ENCODE data around the gene DENR.
"Not testable (repeated sequence)": the region's sequence is repeated elsewhere in the genome, so short reads cannot be mapped to it uniquely, and the experiment has no call there.

The DENR gene

GRCh38 chr12:122743895-122744525 is 8.6 kb upstream of the DENR start:
- no peak for DNase-seq

GRCh38 chr12:122747224-122748135 is 5.1 kb upstream of the DENR start:
- no peak for DNase-seq

DNA sequence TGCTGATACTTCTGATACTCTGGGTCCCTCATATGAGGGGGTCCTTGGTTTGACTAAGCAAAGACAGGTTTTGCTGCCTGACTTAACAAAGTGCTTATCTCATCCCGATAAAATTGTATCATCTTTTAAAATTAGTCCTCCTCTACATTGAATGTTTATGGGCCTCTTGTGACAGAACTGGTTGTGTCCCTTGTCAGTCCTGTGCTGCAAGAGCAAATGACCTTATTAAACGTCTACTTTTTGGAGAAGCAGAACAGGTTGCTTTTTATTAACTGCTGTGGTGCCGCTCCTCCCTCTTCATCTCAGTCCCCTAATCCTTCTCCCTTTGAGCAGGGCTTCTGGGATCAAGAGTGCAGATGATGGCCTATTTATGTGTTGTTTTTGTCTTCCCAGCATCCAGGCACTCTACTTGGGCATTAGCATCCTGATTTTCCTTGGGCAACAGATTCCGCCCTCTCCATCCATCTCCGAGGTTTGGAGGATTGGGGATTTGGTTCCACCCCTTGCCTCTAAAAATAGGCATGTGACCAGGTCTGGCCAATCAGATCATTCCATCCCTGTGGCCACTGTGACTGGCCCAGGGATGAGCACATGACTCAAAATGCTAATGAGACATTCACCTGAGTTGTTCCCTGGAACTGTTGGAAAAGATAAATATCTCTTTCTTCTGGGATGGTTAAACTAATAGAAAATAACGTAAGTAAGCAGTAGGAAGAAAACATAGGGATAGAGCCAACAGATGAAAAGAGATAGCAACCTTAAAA is 2.9 kb upstream of the DENR start:
- peak; percentile 14 for DNase-seq

DNA sequence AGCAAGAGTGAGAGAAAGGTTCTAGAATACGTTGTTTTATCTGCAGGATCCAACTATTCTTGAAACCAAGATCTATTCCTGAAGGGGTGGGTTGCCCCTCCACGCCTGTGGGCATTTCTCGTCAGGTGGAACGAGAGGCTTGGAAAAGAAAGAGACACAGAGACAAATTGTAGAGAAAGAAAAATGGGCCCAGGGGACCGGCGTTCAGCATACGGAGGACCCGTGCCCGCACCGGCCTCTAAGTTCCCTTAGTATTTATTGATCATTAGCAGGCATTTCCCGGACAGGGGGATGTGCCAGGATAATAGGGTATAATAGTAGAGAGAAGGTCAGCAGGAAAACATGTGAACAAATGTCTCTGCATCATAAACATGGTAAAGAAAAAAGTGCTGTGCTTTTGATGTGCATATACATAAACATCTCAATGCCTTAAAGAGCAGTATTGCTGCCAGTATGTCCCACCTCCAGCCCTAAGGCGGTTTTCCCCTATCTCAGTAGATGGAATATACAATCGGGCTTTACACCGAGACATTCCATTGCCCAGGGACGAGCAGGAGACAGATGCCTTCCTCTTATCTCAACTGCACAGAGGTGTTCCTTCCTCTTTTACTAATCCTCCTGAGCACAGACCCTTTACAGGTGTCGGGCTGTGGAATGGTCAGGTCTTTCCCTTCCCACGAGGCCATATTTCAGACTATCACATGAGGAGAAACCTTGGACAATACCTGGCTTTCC is 1.7 kb upstream of the DENR start:
- not testable (repeated sequence) for DNase-seq

GRCh38 chr12:122753319-122753650 is 661 bp downstream of the DENR start:
- no peak for DNase-seq

- no peak for DNase-seq
Observed at GRCh38 chr12:122754790-122755189, 2.2 kb downstream of the DENR start.

- DNase-seq, result no peak
Observed at GRCh38 chr12:122757568-122757967, 4.9 kb downstream of the DENR start.

DNA sequence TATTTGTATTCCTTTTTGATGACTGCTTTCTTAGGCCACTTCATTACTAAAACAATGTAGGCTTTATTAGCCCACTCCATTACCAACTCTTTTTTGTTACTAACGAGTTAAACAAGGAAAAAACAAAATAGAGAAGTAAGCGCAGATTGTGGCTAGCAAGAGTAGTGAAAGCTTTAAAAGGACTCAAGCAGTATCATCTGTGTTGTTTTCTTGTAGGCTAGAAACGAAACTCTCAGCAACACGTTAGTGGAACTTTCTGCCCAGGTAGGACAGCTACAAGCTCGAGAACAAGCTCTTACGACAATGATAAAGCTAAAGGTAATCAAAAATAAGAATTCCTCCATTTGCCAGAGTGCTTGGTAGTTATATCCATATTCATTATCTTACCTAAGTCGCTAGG is 32.9 kb downstream of the DENR start:
- no peak for DNase-seq

- DNase-seq, result peak; percentile 49
Observed at GRCh38 chr12:122788387-122788786, 35.8 kb downstream of the DENR start.

- DNase-seq, result no peak
Observed at GRCh38 chr12:122789637-122790036, 37.0 kb downstream of the DENR start.

- DNase-seq, result peak; percentile 58
Observed at GRCh38 chr12:122790393-122791075, 37.9 kb downstream of the DENR start.

DNA sequence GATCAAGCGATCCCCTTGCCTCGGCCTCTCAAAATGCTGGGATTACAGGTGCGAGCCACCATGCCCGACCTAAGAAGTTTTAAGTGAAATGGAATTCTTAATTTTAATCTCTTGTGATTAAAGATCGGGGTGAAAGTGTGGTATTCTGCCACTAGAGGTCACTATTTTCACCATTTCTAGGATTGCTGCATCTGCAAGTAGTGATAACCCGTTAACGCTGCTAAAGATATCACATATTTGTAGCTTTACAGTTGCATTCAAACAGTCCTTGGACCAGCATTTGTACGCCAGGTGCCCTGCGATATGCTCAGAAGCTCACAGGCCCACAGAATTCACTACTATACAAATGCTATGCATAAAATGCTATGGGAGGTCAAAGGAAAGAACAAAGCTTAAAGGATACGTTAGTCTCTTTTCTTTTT is 41.1 kb downstream of the DENR start:
- peak; percentile 49 for DNase-seq

DNA sequence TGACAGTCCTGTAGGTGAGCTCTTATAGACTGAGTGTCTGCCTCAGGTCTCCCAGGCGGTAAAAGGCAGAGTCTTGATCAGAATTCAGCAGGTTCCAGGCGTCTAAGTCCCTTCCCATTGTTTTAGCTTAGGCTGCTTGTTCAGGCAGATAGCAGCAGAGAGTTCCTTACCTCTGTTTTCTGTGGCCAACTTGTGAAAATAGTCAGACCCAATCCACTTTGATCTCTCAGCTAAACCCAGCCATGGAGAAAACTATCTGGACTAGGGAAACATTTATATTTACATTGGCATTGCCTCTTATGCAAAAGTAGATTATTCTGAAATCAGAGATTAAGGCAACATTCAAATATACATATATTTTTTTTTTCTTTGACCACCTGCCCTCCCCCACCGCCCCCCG is 43.2 kb downstream of the DENR start:
- DNase-seq, result no peak

GRCh38 chr12:122799641-122800243 is 47.1 kb downstream of the DENR start:
- DNase-seq, result no peak

- no peak for DNase-seq
Observed at GRCh38 chr12:122803937-122804336, 51.3 kb downstream of the DENR start.

DNA sequence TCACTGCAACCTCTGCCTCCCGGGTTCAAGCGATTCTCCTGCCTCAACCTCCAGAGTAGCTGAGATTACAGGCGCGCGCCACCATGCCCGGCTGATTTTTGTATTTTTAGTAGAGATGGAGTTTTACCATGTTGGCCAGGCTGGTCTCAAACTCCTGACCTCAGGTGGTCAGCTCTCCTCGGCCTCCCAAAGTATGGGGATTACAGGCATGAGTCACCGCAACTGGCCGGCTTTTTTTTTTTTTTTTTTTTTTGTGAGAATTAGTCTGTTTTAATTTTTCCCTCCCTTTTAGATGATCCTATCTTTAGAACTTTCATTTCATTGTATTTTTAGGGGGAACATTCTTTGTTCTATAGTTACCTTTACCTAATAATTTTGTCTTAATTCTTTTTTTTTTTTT is 52.3 kb downstream of the DENR start:
- DNase-seq, result not testable (repeated sequence)

DNA sequence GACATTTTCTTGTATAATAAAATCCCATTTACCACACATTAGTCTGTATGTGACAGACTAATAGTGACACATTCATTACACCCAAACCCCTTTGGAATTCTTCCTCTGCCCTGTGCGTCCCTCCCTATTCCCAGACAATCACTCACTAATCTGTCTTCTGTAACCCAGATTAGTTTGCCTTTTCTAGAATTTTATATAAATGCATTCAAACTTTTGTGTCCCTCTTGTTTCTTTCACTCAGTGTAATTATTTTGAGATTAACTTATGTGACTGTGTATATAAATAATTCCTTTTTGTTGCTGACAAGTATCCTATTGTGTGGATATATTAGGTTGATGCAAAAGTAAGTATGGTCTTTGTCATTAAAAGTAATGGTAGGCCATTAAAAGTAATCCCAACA is 55.0 kb downstream of the DENR start:
- no peak for DNase-seq

GRCh38 chr12:122811777-122812176 is 59.2 kb downstream of the DENR start:
- DNase-seq, result no peak

DNA sequence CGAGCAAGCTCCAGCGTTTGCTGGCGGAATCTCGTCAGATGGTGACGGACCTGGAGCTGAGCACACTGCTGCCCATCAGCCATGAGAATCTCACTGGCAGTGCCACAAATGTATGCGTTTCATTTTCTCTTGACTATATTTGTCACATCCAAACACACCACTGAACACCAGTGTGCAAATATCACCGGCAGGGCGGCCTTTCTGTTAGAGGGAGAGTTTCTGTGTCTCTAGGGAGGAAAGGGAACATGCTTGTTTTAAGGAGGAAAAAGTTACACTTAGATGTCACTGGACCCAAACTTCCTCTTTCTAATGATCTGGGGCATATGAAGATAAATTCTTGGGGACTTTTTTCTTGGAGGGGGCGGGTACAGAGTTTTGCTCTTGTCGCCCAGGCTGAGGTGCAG is 60.7 kb downstream of the DENR start:
- DNase-seq, result no peak

DNA sequence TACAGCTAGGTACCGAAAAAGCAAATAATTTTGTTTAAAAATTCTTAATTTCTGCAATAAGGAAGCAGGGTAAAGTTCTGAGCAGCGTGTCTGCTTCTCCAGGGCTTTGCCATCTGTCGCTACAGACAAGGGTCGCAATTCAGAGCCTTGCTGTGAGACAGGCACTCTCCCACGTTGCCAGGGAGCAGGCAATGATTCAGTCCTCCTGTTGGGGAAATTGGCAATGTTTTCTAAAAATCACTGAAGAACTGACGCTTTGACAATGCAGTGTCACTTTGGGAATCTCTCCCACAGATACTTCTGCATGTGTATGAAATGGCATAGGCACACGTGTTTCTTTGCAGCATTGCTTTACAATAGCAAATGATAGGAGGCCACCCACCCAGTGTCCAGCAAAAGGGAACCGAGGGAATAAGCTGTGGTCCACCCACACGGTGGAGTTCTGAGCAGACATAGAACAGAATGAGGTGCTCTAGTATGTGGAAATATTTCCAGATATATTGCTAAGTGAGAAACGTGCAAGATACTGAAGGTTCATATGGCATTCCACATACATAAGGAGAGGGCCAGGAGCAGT is 66.7 kb downstream of the DENR start:
- DNase-seq, result no peak

DNA sequence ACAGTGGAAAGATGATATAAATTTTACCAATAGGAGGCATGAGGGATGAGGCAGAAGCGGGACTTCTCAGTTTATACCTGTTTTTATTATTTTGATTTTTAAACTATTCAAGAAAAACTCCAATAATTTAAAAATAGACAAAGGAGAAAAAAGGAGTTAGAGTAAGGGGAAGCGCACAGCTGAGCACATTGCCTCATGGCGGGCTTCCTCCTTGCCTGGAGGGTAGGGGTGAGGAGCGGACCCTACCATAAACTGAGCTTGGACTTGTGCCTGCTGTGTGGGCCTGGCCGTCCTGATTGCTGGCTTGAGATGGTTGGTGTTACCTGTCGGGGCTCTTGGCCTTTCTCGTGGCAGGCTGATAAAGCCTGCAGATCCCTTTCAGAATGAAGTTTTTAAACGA is 67.5 kb downstream of the DENR start:
- no peak for DNase-seq

Measured in fibroblast of skin of back (primary cell).